Esophagus muscularis mucosa (tissue), 4 donors: Measurements from ENCODE around the gene ZNF618.

ENCODE experiments used
- CTCF ChIP-seq, 3 experiments: fragments of 200-600 bp in 2 of 3; fragments of 450-650 bp in 1 of 3; sonication (generic) in 2 of 3; IDR thresholded peaks; one replicate each; pipeline ENCODE4 v1.5.1; 2017 to 2019; ENCODE audit warnings: antibody characterized with exemption in 3 of 3, mild to moderate bottlenecking in 2 of 3, moderate library complexity in 1 of 3
- EP300 ChIP-seq: sonication (generic); formaldehyde crosslinking; IDR thresholded peaks from one replicate; pipeline ENCODE4 v1.6.1; 2017; ENCODE audit warnings: antibody characterized with exemption
- POLR2A ChIP-seq: fragments of 450-650 bp; IDR thresholded peaks from one replicate; pipeline ENCODE4 v1.6.1; 2017; ENCODE audit warnings: antibody characterized with exemption, moderate library complexity, mild to moderate bottlenecking, low read depth
- POLR2AphosphoS5 ChIP-seq, 2 donors: sonication (generic); formaldehyde crosslinking; IDR thresholded peaks; one replicate each; pipeline ENCODE4 v1.6.1; 2017; ENCODE audit warnings: antibody characterized with exemption in 2 of 2

GRCh38 chr9:113837334-113837733 is 38.8 kb upstream of the ZNF618 start:
- TF ChIP-seq EP300: no peak
- TF ChIP-seq POLR2AphosphoS5 (IDR thresholded peaks at IDR 0.05): no peak
- TF ChIP-seq POLR2A: no peak
- no peak for TF ChIP-seq CTCF (IDR thresholded peaks at IDR 0.05)
